GM23338 (cell line): Measurements from ENCODE around the gene NCDN. TPM values are rescaled to one million over a fixed set of nuclear protein-coding genes. Genes with fewer than 3 reads are reported as not detected.

Experiments
- ATAC-seq: fragments of 200-7000 bp; cut with Tn5 transposase; 3 replicates; pipeline ENCODE4 v1.9.1; 2020
- DNase-seq: peaks from one replicate; pipeline ENCODE4 v3.0.0-alpha.2; 2015; ENCODE audit warnings: low spot score
- H2AFZ ChIP-seq: fragments of 200-600 bp; sonication (generic); 2 replicates; pipeline ENCODE4 v1.8.0; 2016; ENCODE audit warnings: antibody characterized with exemption, mild to moderate bottlenecking, moderate library complexity
- H3F3A ChIP-seq: fragments of 200-600 bp; sonication (generic); replicated peaks from 2 replicates; pipeline ENCODE4 v1.8.0; 2017; ENCODE audit warnings: antibody characterized with exemption, mixed run types, low read depth
- H3K27ac ChIP-seq: fragments of 200-600 bp; sonication (generic); 2 replicates; pipeline ENCODE4 v1.6.1; 2016; ENCODE audit warnings: low read depth
- H3K27me3 ChIP-seq: fragments of 200-600 bp; sonication (generic); 2 replicates; pipeline ENCODE4 v1.8.0; 2016; ENCODE audit warnings: mild to moderate bottlenecking, mixed run types, moderate library complexity; ENCODE audit not compliant: insufficient read depth
- H3K36me3 ChIP-seq: fragments of 200-600 bp; sonication (generic); 2 replicates; pipeline ENCODE4 v1.8.0; 2016; ENCODE audit warnings: mild to moderate bottlenecking; ENCODE audit not compliant: insufficient read depth
- H3K4me1 ChIP-seq: fragments of 200-600 bp; sonication (generic); 2 replicates; pipeline ENCODE4 v1.8.0; 2016; ENCODE audit warnings: mild to moderate bottlenecking, moderate library complexity; ENCODE audit not compliant: insufficient read depth
- H3K4me2 ChIP-seq: fragments of 200-600 bp; sonication (generic); 2 replicates; pipeline ENCODE4 v1.7.1; 2017; ENCODE audit warnings: mixed run types
- H3K4me3 ChIP-seq: fragments of 200-600 bp; sonication (generic); 2 replicates; pipeline ENCODE4 v1.6.1; 2016; ENCODE audit warnings: mixed run types
- H3K79me2 ChIP-seq: fragments of 200-600 bp; sonication (generic); replicated peaks from 2 replicates; pipeline ENCODE4 v1.8.0; 2017; ENCODE audit warnings: mild to moderate bottlenecking; ENCODE audit not compliant: insufficient read depth
- H3K9me2 ChIP-seq: fragments of 200-600 bp; sonication (generic); 2 replicates; pipeline ENCODE4 v1.8.0; 2017; ENCODE audit not compliant: insufficient read depth
- H4K20me1 ChIP-seq: fragments of 200-600 bp; sonication (generic); replicated peaks from 2 replicates; pipeline ENCODE4 v1.8.0; 2017; ENCODE audit warnings: mild to moderate bottlenecking; ENCODE audit not compliant: insufficient read depth
- H3K27ac Mint-ChIP-seq: 2 replicates; pipeline ENCODE4 v1.8.0; 2020; ENCODE audit warnings: inconsistent platforms, mild to moderate bottlenecking, moderate library complexity, mixed read lengths
- H3K27me3 Mint-ChIP-seq: 3 replicates; pipeline ENCODE4 v1.8.0; 2022; ENCODE audit warnings: low read depth, mild to moderate bottlenecking, moderate library complexity, mixed read lengths, inconsistent platforms; ENCODE audit not compliant: insufficient read depth, poor library complexity
- H3K36me3 Mint-ChIP-seq: 3 replicates; pipeline ENCODE4 v1.8.0; 2021; ENCODE audit warnings: low read depth, mild to moderate bottlenecking, inconsistent platforms, moderate library complexity, mixed read lengths
- H3K4me1 Mint-ChIP-seq: 3 replicates; pipeline ENCODE4 v1.8.0; 2020; ENCODE audit warnings: mild to moderate bottlenecking, inconsistent platforms, mixed read lengths
- H3K4me3 Mint-ChIP-seq: 3 replicates; pipeline ENCODE4 v1.8.0; 2021; ENCODE audit warnings: moderate library complexity, mild to moderate bottlenecking, inconsistent platforms, mixed read lengths
- H3K9me3 Mint-ChIP-seq: 3 replicates; pipeline ENCODE4 v1.8.0; 2020; ENCODE audit warnings: moderate library complexity, mild to moderate bottlenecking, inconsistent platforms, mixed read lengths
- CREB1 ChIP-seq: fragments of 250-450 bp; sonication (Bioruptor Pico); IDR thresholded peaks from 2 replicates; pipeline ENCODE4 v1.5.0; 2020; ENCODE audit warnings: low read depth, mild to moderate bottlenecking, moderate library complexity
- ETS1 ChIP-seq: IDR thresholded peaks from 2 replicates; pipeline ENCODE4 v1.6.1; 2016; ENCODE audit warnings: antibody characterized with exemption
- EZH2 ChIP-seq: fragments of 200-600 bp; sonication (generic); IDR thresholded peaks from one replicate; pipeline ENCODE4 v1.8.0; 2017; ENCODE audit warnings: antibody characterized with exemption, mild to moderate bottlenecking, low read depth; ENCODE audit not compliant: unreplicated experiment
- EZH2phosphoT487 ChIP-seq: fragments of 200-600 bp; sonication (generic); IDR thresholded peaks from one replicate; pipeline ENCODE4 v1.8.1; 2018; ENCODE audit warnings: antibody characterized with exemption; ENCODE audit not compliant: unreplicated experiment
- JUNB ChIP-seq: IDR thresholded peaks from one replicate; pipeline ENCODE4 v1.6.1; 2016; ENCODE audit warnings: antibody characterized with exemption; ENCODE audit not compliant: unreplicated experiment
- NANOG ChIP-seq: IDR thresholded peaks from 2 replicates; pipeline ENCODE4 v1.6.1; 2016; ENCODE audit warnings: antibody characterized with exemption, borderline replicate concordance
- POLR2AphosphoS5 ChIP-seq: IDR thresholded peaks from 2 replicates; pipeline ENCODE4 v1.6.1; 2016; ENCODE audit warnings: antibody characterized with exemption, low read depth
- STAT1 ChIP-seq: IDR thresholded peaks from one replicate; pipeline ENCODE4 v1.6.1; 2016; ENCODE audit warnings: antibody characterized with exemption; ENCODE audit not compliant: unreplicated experiment
- ZNF114 ChIP-seq: fragments of 250-450 bp; sonication (Bioruptor Pico); IDR thresholded peaks from 2 replicates; pipeline ENCODE4 v1.5.0; 2020; ENCODE audit warnings: mild to moderate bottlenecking, moderate library complexity
- ZNF462 ChIP-seq: fragments of 250-450 bp; sonication (Bioruptor Pico); IDR thresholded peaks from 2 replicates; pipeline ENCODE4 v1.5.0; 2020; ENCODE audit warnings: mild to moderate bottlenecking, moderate library complexity
- polyA plus RNA-seq: library from polyadenylated mRNA; unstranded; fragments of >200 nt; fragmentation: Nextera tagmentation; extraction: Ambion mirVana; gene quantifications from 2 replicates; pipeline ENCODE4 v1.2.1, GENCODE V29; 2016
- total RNA-seq: library from RNA; depleted of rRNA; stranded (reverse); fragments of >200 nt; shearing (Covaris generic); gene quantifications from 2 replicates; pipeline ENCODE4 v1.2.3, GENCODE V29; 2014
- TF ChIP-seq, protein P1 (sequence below): IDR thresholded peaks from one replicate; pipeline ENCODE4 v1.6.1; 2018; ENCODE audit warnings: antibody characterized with exemption; ENCODE audit not compliant: unreplicated experiment
- TF ChIP-seq, protein P2 (sequence below), 2 experiments: fragments of 200-600 bp in 1 of 2; sonication (generic) in 1 of 2; conservative IDR thresholded peaks; 2 replicates each; pipeline versions ENCODE4 v1.5.1 to v1.6.1; 2016 to 2017; ENCODE audit warnings: antibody characterized with exemption in 2 of 2, low read depth in 2 of 2, mild to moderate bottlenecking in 2 of 2, moderate library complexity in 1 of 2

Gene NCDN
- total and polyA plus RNA-seq, 2 experiments from 2014 or later, result 13.2 to 44.2 TPM

- DNase-seq (peak; percentile 79), ATAC-seq (peak; percentile 24)
- peak within 1 kb of the TSS; percentile 99 for H3K4me2 ChIP-seq
- peak within 1 kb of the TSS; percentile 64 for H3K4me3 Mint-ChIP-seq
- H3K4me1 ChIP-seq, result peaks cover 36% of the 10 kb centered on the region
- H3K36me3 Mint-ChIP-seq, result no peaks in the 10 kb centered on the region; the same call in 2 of the 3 replicates
- H3K36me3 ChIP-seq, result no peaks in the 10 kb centered on the region; the same call in 1 of the 2 replicates
- H3K79me2 ChIP-seq, result no peaks in the 10 kb centered on the region
- H3K27ac Mint-ChIP-seq, result no peak within 1 kb of the TSS
- TF ChIP-seq EZH2phosphoT487, result peak; percentile 87
- TF ChIP-seq, protein P1, sequence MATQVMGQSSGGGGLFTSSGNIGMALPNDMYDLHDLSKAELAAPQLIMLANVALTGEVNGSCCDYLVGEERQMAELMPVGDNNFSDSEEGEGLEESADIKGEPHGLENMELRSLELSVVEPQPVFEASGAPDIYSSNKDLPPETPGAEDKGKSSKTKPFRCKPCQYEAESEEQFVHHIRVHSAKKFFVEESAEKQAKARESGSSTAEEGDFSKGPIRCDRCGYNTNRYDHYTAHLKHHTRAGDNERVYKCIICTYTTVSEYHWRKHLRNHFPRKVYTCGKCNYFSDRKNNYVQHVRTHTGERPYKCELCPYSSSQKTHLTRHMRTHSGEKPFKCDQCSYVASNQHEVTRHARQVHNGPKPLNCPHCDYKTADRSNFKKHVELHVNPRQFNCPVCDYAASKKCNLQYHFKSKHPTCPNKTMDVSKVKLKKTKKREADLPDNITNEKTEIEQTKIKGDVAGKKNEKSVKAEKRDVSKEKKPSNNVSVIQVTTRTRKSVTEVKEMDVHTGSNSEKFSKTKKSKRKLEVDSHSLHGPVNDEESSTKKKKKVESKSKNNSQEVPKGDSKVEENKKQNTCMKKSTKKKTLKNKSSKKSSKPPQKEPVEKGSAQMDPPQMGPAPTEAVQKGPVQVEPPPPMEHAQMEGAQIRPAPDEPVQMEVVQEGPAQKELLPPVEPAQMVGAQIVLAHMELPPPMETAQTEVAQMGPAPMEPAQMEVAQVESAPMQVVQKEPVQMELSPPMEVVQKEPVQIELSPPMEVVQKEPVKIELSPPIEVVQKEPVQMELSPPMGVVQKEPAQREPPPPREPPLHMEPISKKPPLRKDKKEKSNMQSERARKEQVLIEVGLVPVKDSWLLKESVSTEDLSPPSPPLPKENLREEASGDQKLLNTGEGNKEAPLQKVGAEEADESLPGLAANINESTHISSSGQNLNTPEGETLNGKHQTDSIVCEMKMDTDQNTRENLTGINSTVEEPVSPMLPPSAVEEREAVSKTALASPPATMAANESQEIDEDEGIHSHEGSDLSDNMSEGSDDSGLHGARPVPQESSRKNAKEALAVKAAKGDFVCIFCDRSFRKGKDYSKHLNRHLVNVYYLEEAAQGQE, result no peak
- TF ChIP-seq POLR2AphosphoS5, result no peak
- no peak for TF ChIP-seq ETS1
- peak; percentile 98 for TF ChIP-seq EZH2
- TF ChIP-seq JUNB, result no peak
- TF ChIP-seq, protein P2, sequence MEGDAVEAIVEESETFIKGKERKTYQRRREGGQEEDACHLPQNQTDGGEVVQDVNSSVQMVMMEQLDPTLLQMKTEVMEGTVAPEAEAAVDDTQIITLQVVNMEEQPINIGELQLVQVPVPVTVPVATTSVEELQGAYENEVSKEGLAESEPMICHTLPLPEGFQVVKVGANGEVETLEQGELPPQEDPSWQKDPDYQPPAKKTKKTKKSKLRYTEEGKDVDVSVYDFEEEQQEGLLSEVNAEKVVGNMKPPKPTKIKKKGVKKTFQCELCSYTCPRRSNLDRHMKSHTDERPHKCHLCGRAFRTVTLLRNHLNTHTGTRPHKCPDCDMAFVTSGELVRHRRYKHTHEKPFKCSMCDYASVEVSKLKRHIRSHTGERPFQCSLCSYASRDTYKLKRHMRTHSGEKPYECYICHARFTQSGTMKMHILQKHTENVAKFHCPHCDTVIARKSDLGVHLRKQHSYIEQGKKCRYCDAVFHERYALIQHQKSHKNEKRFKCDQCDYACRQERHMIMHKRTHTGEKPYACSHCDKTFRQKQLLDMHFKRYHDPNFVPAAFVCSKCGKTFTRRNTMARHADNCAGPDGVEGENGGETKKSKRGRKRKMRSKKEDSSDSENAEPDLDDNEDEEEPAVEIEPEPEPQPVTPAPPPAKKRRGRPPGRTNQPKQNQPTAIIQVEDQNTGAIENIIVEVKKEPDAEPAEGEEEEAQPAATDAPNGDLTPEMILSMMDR (conservative IDR thresholded peaks at IDR 0.05; ENCODE audit: low read depth in 2 of 2), result no peak
- no peak for TF ChIP-seq CREB1 (CRISPR knock-in tag)
- no peak for TF ChIP-seq ZNF114 (CRISPR knock-in tag)
- TF ChIP-seq STAT1, result no peak
- no peak for TF ChIP-seq NANOG
- no peak for TF ChIP-seq ZNF462 (CRISPR knock-in tag)
- peaks cover 33% of the 10 kb centered on the region for H3K4me1 Mint-ChIP-seq
- H3K9me3 Mint-ChIP-seq, result no peaks in the 10 kb centered on the region
- H3K27me3 ChIP-seq, result peaks cover 97% of the 10 kb centered on the region
- no peaks in the 10 kb centered on the region for H3K9me2 ChIP-seq
- H2AFZ ChIP-seq, result peak within 1 kb of the TSS; percentile 90
- peak within 1 kb of the TSS; percentile 84 for H3K4me3 ChIP-seq
- H3K27me3 Mint-ChIP-seq, result peaks cover 83% of the 10 kb centered on the region
- H4K20me1 ChIP-seq, result no peaks in the 10 kb centered on the region
- H3F3A ChIP-seq, result peaks cover 26% of the 10 kb centered on the region
- no peak within 1 kb of the TSS for H3K27ac ChIP-seq
These were observed 15.9 kb downstream of the NCDN start, which contains the start of gene TFAP2E for GRCh38 chr1:35573198-35574124. TFAP2E (plus strand) TSS chr1:35573314; CDS start chr1:35573578, 264 bp downstream.
